Thymus (tissue), 11 donors: ENCODE measurements around the gene CCSER1. TPM values are rescaled to one million over a fixed set of nuclear protein-coding genes. Genes with fewer than 3 reads are reported as not detected.

ENCODE experiments used
- DNase-seq, 9 donors: peaks; one replicate each; pipeline ENCODE4 v3.0.0-alpha.2; 2013; ENCODE audit warnings: low spot score in 9 of 9, low read depth in 6 of 9, missing footprints in 1 of 9
- H3K27ac ChIP-seq, 2 donors: one replicate each; pipeline ENCODE4 v1.5.1; 2013; ENCODE audit warnings: control low read depth in 1 of 2, low read depth in 1 of 2, low read length in 1 of 2, mild to moderate bottlenecking in 1 of 2, moderate library complexity in 1 of 2
- H3K27me3 ChIP-seq, 2 donors: one replicate each; pipeline ENCODE4 v1.5.1; 2013; ENCODE audit warnings: low read length in 1 of 2; ENCODE audit not compliant: control insufficient read depth in 2 of 2, insufficient read depth in 1 of 2
- H3K36me3 ChIP-seq, 2 donors: one replicate each; pipeline ENCODE4 v1.5.1; 2013; ENCODE audit warnings: low read length in 1 of 2, mild to moderate bottlenecking in 1 of 2, moderate library complexity in 1 of 2; ENCODE audit not compliant: control insufficient read depth in 2 of 2, insufficient read depth in 2 of 2
- H3K4me1 ChIP-seq, 2 donors: one replicate each; pipeline ENCODE4 v1.5.1; 2013; ENCODE audit warnings: low read length in 2 of 2; ENCODE audit not compliant: control insufficient read depth in 2 of 2, insufficient read depth in 2 of 2
- H3K4me3 ChIP-seq, 2 donors: one replicate each; pipeline ENCODE4 v1.5.1; 2013; ENCODE audit warnings: low read length in 2 of 2, control low read depth in 1 of 2, mild to moderate bottlenecking in 1 of 2
- H3K9me3 ChIP-seq, 2 donors: one replicate each; pipeline ENCODE4 v1.5.1; 2013; ENCODE audit warnings: low read length in 1 of 2, mild to moderate bottlenecking in 1 of 2; ENCODE audit not compliant: control insufficient read depth in 2 of 2, insufficient read depth in 1 of 2
- WGBS: extraction: QIAGEN DNeasy Blood & Tissue Kit; methylation state at CpG from one replicate; pipeline ENCODE4 v1.1.7; 2013; 5-methylcytosine and 5-hydroxymethylcytosine counted together
- polyA plus RNA-seq: library from polyadenylated mRNA; stranded (reverse); fragments of 200-250 nt; gene quantifications from one replicate; pipeline ENCODE4 v1.2.3, GENCODE V29; 2013
- total RNA-seq: library from RNA; stranded (reverse); fragments of 120-200 nt; gene quantifications from one replicate; pipeline ENCODE4 v1.2.4, GENCODE V29; 2013
- donor health status: healthy.

The CCSER1 gene
- total and polyA plus RNA-seq, 2 donors, result 2.0 to 8.7 TPM

- whole genome bisulfite sequencing, result 82% methylated on average over 1 of the region's 1 CpG
- Histone ChIP-seq H3K4me3 (no peak overlapping the region), H3K9me3 (no peaks in the 10 kb centered on the region), H3K36me3 (no peaks in the 10 kb centered on the region), H3K4me1 (no peaks in the 10 kb centered on the region), H3K27ac (no peak overlapping the region), H3K27me3 (no peaks in the 10 kb centered on the region)
- no peak for DNase-seq
Observed at GRCh38 chr4:90495211-90495610, 368.0 kb downstream of the CCSER1 start.

DNA sequence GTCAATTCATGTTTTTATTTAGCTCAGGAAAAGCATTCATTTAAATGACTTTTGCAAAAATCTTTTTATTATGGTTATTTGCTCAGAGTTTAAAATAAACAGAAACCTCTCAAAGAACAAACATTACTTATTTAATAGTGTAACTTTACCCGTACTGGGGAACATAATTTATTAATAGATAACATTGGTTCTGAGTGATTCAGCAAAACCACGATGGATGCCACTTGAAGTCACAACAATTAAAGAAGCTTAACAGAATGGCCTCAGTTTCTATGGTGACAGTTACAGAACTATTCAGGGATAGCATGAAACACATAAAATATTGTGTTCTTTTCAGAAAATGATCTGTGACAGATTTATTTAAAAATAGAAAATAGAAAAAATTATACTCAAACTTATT is 368.7 kb downstream of the CCSER1 start:
- H3K36me3 ChIP-seq, result no peaks in the 10 kb centered on the region
- DNase-seq, result no peak
- H3K4me3 ChIP-seq, result no peak overlapping the region
- H3K9me3 ChIP-seq, result no peaks in the 10 kb centered on the region
- WGBS, result 30% methylated on average over 2 of the region's 2 CpGs
- no peaks in the 10 kb centered on the region for H3K27me3 ChIP-seq
- no peak overlapping the region for H3K27ac ChIP-seq
- H3K4me1 ChIP-seq, result no peaks in the 10 kb centered on the region

- Histone ChIP-seq H3K4me3 (no peak overlapping the region), H3K36me3 (no peaks in the 10 kb centered on the region), H3K27me3 (no peaks in the 10 kb centered on the region), H3K4me1 (no peaks in the 10 kb centered on the region), H3K27ac (no peak overlapping the region), H3K9me3 (no peaks in the 10 kb centered on the region)
- no peak for DNase-seq
- 96% methylated on average over 2 of the region's 2 CpGs for WGBS
Observed at GRCh38 chr4:90498175-90498574, 371.0 kb downstream of the CCSER1 start.

GRCh38 chr4:90503677-90504076 is 376.5 kb downstream of the CCSER1 start:
- H3K4me1 ChIP-seq, result no peaks in the 10 kb centered on the region
- DNase-seq, result no peak
- no peaks in the 10 kb centered on the region for H3K27me3 ChIP-seq
- WGBS, result 100% methylated on average over 2 of the region's 2 CpGs
- H3K36me3 ChIP-seq, result no peaks in the 10 kb centered on the region
- H3K4me3 ChIP-seq, result no peak overlapping the region
- H3K9me3 ChIP-seq, result peaks cover 0 to 3% of the 10 kb centered on the region in 2 donors
- H3K27ac ChIP-seq, result no peak overlapping the region

GRCh38 chr4:90515191-90515590 is 388.0 kb downstream of the CCSER1 start:
- DNase-seq, result no peak
- no peaks in the 10 kb centered on the region for H3K27me3 ChIP-seq
- H3K36me3 ChIP-seq, result no peaks in the 10 kb centered on the region
- no peak overlapping the region for H3K27ac ChIP-seq
- no peaks in the 10 kb centered on the region for H3K9me3 ChIP-seq
- H3K4me1 ChIP-seq, result no peaks in the 10 kb centered on the region
- no peak overlapping the region for H3K4me3 ChIP-seq

DNA sequence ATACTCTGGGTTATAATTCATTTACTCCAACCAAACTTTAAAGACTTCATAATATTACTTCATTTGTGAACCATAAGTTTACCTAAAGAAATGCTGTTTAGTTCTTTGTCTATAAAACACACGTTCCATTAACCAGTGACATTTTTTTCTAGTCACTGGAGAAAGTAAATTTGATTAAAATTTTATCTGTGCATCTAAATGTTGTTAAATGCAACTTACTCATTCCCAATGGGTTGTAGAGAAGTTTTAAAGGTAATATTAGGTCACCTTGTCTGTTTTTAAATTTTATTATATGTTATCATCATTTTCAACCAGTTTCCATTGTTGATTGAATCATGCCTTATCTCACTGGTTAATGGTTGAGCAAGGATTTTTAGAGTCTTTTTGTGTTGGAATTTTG is 401.4 kb downstream of the CCSER1 start:
- Histone ChIP-seq H3K27ac (no peak overlapping the region), H3K4me3 (no peak overlapping the region), H3K4me1 (no peaks in the 10 kb centered on the region), H3K36me3 (no peaks in the 10 kb centered on the region), H3K27me3 (no peaks in the 10 kb centered on the region), H3K9me3 (no peaks in the 10 kb centered on the region)
- DNase-seq, result no peak
- 92% methylated on average over 1 of the region's 1 CpG for WGBS

GRCh38 chr4:90536408-90536807 is 409.2 kb downstream of the CCSER1 start:
- no peak overlapping the region for H3K27ac ChIP-seq
- H3K9me3 ChIP-seq, result no peaks in the 10 kb centered on the region
- no peak overlapping the region for H3K4me3 ChIP-seq
- H3K4me1 ChIP-seq, result no peaks in the 10 kb centered on the region
- H3K27me3 ChIP-seq, result no peaks in the 10 kb centered on the region
- no peak for DNase-seq
- no peaks in the 10 kb centered on the region for H3K36me3 ChIP-seq
- 89% methylated on average over 1 of the region's 1 CpG for WGBS

DNA sequence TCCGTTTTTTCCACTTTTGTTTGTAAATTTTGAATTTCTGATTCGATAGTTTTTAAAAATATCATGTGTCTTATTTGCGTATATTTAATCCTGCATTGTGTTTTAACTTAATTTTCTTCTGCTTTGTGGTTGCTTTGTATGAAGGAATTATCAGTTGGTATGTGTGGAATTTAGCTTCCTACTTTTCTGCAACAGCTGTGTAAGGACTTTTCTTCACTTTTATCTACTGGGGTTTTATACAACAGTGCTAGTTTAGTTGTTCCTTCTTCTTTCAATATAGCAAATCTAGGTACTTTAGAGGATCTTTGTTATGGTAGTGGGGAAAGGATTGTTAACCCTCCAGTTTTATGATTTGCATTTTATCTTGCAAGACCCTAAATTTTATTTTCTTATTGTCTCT is 410.3 kb downstream of the CCSER1 start:
- Histone ChIP-seq H3K27ac (no peak overlapping the region), H3K9me3 (no peaks in the 10 kb centered on the region)
- DNase-seq, result no peak

DNA sequence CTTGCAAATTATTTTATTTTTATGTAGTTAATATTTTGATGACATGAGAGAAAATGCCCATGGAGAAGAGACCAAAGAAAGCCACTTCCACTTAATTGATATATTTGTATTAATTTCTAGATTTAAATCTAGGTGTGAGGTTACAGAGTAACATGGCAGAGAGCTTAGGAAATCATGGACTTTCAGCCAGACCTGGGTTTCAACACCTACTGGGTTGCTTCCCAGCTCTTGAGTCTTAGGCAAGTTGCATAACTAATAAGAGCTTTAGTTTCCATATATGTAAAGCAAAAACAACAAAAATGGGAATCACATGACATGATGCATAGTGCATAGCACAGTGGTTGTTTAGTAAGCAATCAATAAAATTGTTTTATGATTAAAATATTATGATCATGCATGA is 413.3 kb downstream of the CCSER1 start:
- Histone ChIP-seq H3K27me3 (no peaks in the 10 kb centered on the region), H3K9me3 (no peaks in the 10 kb centered on the region), H3K4me3 (no peak overlapping the region), H3K36me3 (no peaks in the 10 kb centered on the region), H3K4me1 (no peaks in the 10 kb centered on the region), H3K27ac (no peak overlapping the region)
- DNase-seq, result no peak

More for the DNA sequence above, 410.3 kb downstream of the CCSER1 start:
- Histone ChIP-seq H3K4me3 (no peak overlapping the region), H3K4me1 (no peaks in the 10 kb centered on the region), H3K27me3 (no peaks in the 10 kb centered on the region), H3K36me3 (no peaks in the 10 kb centered on the region)
- 96% methylated on average over 3 of the region's 3 CpGs for WGBS

GRCh38 chr4:90542216-90542615 is 415.0 kb downstream of the CCSER1 start:
- 95% methylated on average over 4 of the region's 4 CpGs for WGBS
- no peaks in the 10 kb centered on the region for H3K4me1 ChIP-seq
- H3K9me3 ChIP-seq, result no peaks in the 10 kb centered on the region
- H3K27me3 ChIP-seq, result no peaks in the 10 kb centered on the region
- no peaks in the 10 kb centered on the region for H3K36me3 ChIP-seq
- H3K4me3 ChIP-seq, result no peak overlapping the region
- no peak overlapping the region for H3K27ac ChIP-seq
- no peak for DNase-seq
